ENCODE results near the gene FRS3.

GRCh38 chr6:41771058-41771983 is 8.4 kb downstream of the FRS3 start:
- TF ChIP-seq CTCF (IDR thresholded peaks at IDR 0.05) (no peak), POLR2A (IDR thresholded peaks at IDR 0.05) (no peak)

Measured in heart left ventricle (tissue), 13 donors.